GM21526 (cell line): ENCODE data around the gene ZNF280B.

Experiments
- ATAC-seq: cut with Tn5 transposase; IDR thresholded peaks from one replicate; pipeline ENCODE4 v1.9.1; 2021; ENCODE audit warnings: moderate library complexity; ENCODE audit not compliant: unreplicated experiment, low FRiP score

ZNF280B gene

DNA sequence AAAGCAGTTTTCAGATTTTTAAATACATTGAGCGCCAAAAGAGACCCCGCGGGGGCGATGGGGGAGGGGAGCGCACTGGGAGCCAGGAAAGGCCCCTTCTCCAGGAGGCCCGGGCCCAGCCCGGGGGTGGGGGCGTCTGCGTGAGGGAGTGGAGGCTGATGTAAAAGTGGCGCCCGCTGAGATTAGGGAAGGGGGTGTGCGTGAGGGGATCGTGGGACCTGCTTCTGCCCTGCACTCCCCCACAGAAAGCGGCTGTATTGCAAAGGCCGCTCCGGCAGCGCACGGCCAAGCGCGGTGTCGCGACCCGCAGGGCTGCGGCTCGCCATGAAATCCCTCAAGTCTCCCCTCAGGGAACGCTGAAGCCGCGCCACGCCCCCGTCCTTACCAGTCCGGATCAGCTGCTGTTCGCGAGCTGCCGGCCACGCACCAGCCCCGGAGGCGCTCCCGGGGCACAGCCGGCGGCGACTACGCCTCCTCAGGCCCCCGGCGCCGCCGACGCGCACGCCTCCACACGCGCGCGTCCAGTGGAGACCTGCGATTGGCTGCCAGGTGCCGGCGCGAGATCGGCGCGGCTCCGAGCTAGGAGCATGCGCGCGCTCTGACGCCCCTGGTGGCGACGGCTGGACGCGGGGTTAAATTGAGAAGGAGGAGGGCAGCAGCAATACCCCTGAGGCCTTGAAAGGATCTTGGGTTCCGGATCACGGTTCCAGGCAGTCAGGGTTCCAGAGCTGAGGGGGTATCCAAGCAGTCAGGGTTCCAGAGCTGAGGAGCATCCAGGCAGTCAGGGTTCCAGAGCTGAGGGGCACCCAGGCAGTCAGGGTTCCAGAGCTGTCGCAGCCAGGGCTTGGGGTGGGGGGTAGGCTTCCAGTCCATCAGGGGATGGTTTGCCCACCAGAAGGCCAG, at the start of gene ZNF280B:
TSS of gene ZNF280B (minus strand) at position 469 of the 903 bp plus-strand sequence. CDS start 19,344 bp downstream, outside the sequence.
- ATAC-seq: peak; percentile 87

GRCh38 chr22:22556995-22557925, 48.7 kb upstream of the ZNF280B start:
- ATAC-seq: no peak

DNA sequence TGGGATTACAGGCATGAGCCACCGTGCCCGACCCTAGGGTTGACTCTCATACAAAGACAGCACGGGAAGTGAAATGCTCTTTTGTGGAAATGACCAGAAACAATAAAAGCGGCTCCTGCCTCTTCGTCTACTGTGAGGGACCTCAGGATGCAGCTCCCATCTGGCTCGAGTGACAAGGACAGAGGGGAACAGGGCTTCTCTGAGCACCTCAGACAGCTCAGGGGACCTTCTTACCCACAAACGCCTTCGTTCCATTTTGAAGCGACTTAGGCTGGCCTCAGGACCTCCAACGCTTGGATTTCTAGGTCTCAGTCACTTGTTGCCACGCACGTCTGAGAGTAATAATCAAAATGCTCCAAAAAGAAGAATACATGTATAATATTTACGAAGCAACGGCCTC, 48.0 kb upstream of the ZNF280B start:
- no peak for ATAC-seq

- no peak for ATAC-seq
These were observed 47.1 kb upstream of the ZNF280B start for GRCh38 chr22:22555596-22555995.

DNA sequence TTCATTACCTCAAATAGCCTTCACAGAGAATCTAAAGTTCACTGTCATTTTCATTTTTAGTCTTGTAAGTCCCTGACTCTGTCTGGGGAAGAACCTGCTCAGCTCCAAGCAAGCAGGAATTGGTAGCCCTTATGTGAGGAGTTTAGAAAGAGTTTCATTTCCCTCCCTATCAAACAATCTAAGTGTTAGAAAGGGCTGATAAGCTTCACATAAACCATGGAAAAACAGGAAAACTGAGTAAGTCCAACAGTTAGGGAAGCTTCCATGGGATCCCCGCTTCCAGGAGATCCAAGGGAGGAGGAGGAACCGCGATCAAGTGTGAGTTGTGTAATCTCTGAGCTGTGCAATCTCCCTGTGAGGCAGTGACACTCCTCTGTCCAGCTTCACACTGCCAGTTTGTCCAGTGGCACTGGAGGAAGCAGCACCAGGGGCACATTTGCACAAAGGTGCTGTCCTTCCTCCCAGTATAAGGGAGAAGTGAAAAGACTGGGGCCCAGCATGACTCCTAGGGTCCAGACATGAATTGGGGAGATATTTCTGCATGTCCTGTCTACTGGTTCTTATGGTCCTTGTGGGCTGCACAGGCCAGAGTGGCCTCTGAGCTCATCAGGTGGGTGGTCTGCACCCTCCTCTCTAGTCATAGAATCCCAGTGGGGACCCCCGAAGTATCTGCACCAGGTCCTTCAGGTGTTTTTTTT, 46.2 kb upstream of the ZNF280B start:
- no peak for ATAC-seq

GRCh38 chr22:22553735-22554586, 45.4 kb upstream of the ZNF280B start:
- ATAC-seq: no peak

GRCh38 chr22:22553141-22553540, 44.6 kb upstream of the ZNF280B start:
- ATAC-seq: no peak

DNA sequence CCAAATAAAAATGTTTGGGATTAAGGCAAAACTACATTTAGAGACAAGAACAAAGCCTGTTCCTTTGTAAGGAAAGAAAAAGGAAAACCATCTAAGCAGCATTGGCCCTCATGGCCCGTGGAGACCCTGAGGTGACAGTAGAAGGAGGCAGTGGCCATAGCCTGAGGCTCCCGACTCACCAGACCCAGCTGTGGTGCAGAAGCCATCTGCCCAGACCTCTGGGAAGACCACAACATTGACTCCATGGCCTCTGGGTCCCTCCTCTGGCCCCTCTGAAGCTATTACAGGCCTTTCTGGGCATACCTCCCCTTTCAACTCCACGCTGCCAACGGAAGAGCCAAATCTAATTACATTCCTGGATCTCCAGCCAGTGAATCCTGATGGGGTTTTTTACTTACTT, 44.1 kb upstream of the ZNF280B start:
- ATAC-seq: no peak

- ATAC-seq: no peak
These were observed 42.4 kb upstream of the ZNF280B start for GRCh38 chr22:22550789-22551434.

- ATAC-seq: no peak
These were observed 40.4 kb upstream of the ZNF280B start for GRCh38 chr22:22548910-22549309.

- no peak for ATAC-seq
These were observed 39.8 kb upstream of the ZNF280B start for GRCh38 chr22:22548317-22548716.

- no peak for ATAC-seq
These were observed 39.3 kb upstream of the ZNF280B start for GRCh38 chr22:22547692-22548300.

DNA sequence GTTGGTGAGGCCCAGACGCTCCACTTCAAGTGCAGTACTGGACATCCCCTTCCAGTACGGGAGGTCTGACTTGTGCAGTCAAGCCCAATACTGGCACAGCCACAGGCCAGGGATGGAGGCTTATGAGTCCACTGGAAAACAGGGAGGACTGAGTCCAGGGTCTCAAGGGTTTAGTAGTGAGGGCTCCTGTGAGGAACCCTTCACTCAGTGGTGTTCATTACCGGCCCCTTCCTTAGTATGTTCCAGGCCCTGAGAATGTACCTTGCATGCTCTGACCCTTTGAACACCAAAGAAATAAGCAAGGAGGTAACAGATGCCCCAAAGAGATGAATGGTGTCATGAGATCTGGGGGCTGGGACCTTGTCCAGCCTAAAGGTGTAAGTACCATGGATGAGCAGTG, 38.7 kb upstream of the ZNF280B start:
- no peak for ATAC-seq

DNA sequence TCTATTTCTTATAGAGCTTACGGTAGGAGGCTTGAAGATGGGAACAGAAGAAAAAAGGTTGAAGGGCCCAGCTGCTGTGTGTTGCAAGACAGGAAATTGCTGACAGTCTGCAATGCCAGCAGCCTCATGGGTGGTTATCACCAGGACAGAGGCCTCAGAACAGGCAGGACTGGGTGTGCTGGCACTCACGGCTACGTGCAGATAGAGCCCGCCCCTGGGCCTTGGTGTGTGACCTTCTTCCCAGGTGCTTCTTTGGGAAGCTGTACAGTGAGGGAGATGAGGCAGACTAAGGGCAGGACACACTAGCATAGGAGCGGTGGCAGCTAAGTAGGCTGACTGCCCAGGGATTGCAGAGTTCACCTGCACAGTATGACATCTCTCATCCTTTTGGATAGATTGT, 37.9 kb upstream of the ZNF280B start:
- no peak for ATAC-seq

GRCh38 chr22:22545084-22545483, 36.5 kb upstream of the ZNF280B start:
- no peak for ATAC-seq

GRCh38 chr22:22538226-22538989, 29.9 kb upstream of the ZNF280B start:
- ATAC-seq: no peak

DNA sequence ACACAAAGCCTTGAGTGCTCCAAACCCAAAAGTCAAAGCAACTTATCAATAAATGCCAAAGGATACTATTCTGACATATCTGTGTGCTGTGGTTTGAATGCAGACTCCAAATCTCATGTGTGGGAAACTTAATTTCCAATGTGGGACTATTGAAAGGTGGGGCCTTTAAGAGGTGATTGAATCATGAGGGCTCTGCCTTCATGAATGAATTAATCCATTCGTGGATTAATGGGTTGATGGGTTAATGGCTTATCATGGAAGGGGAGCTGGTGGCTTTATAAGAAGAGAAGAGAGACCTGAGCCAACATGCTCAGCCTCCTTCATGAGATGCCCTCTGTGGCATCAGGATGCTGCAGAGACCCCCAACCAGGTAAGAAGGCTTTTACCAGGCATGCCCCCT, 28.4 kb upstream of the ZNF280B start:
- no peak for ATAC-seq

GRCh38 chr22:22536515-22536914, 28.0 kb upstream of the ZNF280B start:
- no peak for ATAC-seq
